ENCODE measurements around the gene EMP1.

DNA sequence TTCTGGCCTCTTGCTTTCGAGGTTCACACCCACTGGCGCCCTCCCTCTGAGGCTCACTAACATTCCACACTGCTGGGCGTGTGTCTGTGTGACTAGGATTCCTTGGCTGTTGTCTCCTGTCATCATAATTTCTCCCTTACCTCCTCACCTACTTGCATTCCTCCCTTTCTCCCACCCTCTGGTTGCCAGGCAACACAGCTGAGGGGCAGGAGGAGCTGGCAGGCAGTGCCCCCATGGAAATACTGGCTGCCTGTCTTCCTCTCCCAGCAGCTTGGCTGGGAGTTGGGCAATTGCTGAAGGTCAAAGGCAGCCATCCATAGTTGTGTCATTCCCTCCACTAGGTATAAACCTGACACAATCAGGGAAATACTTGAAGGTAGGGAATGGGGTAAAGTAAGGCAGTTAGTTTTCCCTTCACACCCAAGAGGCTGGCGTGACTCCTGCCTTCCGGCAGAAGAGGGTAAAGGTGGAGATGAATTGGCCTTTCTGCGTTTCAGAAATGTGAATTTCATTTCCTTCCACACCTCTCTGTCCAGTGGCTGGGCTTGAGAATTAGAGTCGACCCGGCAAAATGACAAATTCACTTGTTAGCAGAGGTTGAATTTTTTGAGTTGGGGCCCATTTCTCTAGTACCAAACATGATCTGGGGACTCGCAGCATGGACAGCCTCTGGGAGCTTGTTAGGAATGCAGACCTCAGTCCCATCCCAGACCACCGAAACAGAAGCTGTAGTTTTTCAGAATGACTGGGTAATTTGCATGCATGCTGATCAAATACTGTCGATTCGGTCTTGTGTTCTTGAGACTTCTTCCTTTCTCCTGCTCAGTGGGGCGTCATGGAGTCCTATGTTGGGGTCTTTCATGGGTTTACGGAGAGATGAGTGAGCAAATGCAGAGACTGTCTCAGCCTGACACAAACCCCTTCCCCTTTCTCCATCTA, 24.3 kb upstream of the EMP1 start:
- no peak for TF ChIP-seq EZH2 (IDR thresholded peaks at IDR 0.05; ENCODE audit: borderline replicate concordance, insufficient read depth, low read length, poor library complexity, severe bottlenecking)
- TF ChIP-seq, protein P1, sequence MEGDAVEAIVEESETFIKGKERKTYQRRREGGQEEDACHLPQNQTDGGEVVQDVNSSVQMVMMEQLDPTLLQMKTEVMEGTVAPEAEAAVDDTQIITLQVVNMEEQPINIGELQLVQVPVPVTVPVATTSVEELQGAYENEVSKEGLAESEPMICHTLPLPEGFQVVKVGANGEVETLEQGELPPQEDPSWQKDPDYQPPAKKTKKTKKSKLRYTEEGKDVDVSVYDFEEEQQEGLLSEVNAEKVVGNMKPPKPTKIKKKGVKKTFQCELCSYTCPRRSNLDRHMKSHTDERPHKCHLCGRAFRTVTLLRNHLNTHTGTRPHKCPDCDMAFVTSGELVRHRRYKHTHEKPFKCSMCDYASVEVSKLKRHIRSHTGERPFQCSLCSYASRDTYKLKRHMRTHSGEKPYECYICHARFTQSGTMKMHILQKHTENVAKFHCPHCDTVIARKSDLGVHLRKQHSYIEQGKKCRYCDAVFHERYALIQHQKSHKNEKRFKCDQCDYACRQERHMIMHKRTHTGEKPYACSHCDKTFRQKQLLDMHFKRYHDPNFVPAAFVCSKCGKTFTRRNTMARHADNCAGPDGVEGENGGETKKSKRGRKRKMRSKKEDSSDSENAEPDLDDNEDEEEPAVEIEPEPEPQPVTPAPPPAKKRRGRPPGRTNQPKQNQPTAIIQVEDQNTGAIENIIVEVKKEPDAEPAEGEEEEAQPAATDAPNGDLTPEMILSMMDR (IDR thresholded peaks at IDR 0.05; ENCODE audit: poor library complexity, severe bottlenecking), result no peak
